GM12872 (cell line): ENCODE data around the gene DTWD2.

Source experiments
- CTCF ChIP-seq: IDR thresholded peaks from 3 replicates; pipeline ENCODE4 v1.5.1; 2011; ENCODE audit warnings: low read depth, mild to moderate bottlenecking, low read length, moderate library complexity; ENCODE audit not compliant: insufficient read depth

DTWD2 gene

DNA sequence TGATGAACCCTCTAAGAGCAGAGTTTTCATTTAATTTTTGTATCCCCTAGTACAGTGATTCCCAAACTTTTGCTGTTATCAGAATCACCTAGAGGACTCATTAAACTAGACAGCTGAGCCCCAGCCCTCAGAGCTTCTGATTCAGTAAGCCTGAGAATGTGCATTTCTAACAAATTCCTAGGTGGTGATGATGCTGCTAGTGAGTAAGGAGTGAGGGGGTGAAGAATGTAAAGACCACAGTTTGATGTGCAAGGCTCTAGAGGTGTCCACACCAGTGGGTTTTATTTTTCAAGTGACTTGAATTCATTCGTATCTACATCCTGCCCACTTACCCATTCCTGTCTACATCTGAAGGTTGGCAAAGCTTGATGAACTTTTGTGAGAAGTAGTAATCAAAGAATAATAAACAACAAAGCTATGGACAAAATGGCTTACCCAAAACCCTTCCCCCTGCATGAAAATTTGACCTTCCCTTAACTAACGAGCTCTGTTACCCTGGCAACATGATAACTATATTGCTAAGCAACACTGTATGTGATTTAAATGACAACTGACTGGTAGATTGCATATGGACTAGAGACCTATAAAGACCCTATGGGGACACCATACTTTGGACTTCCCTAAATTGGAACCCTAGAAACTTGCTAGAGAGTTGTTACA, 35.2 kb downstream of the DTWD2 start:
- no peak for TF ChIP-seq CTCF

DNA sequence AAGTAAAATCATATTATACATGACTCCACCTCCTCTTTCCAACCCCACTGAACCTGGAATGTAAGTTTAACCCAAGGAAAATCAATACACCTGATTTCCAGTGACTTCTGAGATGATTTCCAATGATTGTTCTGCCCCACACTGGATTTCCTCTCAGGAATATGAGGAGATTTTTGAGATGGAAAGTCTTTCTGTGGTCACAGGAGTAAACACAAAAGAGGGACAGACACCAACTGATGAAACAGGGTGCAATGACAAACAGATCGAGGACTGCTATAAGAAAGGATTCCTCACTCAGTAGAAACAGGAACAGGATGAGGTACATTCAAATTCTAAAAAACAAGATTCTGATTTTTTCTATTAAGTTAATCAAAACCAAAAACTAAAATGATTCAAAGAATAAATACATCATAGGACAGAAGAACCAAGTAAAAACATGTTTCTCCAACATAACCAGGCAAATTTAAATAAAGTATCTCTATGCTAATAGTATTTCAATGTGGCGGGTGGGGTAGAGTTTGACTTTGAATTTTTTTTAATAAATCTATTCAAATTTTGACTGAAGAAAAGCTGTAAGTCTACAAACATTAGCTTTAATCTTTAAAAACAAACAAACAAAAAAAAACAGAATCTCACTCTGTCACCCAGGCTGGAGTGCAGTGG, 42.1 kb downstream of the DTWD2 start:
- no peak for TF ChIP-seq CTCF

DNA sequence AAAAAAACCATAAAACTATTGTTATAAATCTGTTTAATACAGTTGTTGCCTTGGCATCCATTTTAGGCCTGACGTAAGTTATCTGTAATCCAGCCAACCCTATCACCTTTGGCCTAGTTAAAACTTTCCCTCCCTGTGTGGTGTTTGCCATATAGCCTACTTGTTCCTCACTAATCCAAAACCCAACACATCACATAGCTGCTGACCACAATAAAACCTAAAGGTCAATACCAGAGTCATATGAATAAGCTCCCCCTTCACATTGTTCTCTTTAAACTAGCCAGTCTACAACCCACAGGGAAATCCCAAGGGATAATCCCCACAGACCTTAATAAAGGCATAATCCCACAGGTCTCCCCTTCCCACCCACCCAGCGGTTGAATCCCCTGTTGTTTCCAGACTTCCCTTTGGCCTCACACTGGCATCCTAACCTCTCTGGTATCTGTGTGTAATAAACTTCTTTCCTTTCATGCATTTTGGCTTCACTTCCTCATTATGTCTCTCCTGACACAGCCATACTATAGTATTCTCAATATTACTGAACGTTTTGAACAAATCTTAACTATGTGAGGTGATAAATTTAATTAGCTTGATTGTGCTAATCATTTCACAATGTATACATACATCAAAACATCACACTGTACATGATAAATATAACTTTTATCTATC, 50.8 kb downstream of the DTWD2 start:
- no peak for TF ChIP-seq CTCF

GRCh38 chr5:118933703-118934102, 54.6 kb downstream of the DTWD2 start:
- no peak for TF ChIP-seq CTCF

GRCh38 chr5:118931564-118931963, 56.8 kb downstream of the DTWD2 start:
- no peak for TF ChIP-seq CTCF

DNA sequence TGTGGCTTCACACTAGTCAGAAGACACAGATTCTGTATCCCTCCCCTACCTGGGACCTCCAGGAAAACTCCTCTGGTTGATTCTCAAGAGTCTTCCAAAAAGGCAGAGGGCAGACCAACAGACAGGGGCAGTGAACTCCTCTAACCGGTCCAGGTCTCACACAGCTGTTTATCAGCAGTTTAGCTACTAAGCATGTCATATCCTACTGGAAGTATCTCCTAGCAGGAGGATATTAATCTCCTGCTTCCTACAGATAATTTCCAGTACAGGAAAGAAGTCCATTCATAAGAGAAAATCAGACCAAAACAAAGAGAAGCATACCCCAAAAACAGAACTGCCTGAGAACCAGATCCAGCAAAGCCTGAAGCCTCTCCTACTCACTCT, 64.3 kb downstream of the DTWD2 start:
- TF ChIP-seq CTCF: no peak

DNA sequence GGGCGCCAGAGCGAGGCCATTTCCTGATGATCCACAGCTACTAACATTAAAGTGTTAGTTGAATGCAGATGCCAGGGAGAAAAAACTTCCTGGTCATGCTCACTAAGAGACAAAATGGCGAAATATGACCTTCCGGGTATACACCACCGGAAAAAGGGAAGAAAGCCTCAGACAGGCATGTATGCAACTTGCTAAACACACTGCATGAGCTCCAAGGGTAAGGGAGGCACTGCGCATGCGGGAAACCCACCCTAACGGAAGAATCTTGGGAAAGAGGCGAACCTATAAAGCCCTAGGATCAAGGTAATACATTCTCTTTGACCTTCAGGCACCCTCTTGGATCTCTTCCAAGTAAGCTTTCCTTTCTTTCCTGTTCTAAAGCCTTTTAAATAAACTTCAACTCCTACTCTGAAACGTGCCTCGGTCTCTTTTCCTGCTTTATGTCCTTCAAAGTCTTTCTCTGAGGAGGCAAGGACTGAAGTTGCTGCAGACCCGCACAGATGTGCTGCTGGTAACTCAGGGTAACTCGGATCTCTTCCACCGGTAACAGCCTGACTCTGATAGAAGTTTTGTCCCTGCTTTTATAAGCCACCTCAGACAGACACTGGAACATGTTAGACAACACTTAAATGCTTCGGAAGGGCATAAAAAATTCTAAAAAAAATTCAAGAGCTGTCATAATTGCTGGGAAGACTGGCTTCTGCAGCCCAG, 64.9 kb downstream of the DTWD2 start:
- TF ChIP-seq CTCF: no peak
